ENCODE data around the gene CD96.

DNA sequence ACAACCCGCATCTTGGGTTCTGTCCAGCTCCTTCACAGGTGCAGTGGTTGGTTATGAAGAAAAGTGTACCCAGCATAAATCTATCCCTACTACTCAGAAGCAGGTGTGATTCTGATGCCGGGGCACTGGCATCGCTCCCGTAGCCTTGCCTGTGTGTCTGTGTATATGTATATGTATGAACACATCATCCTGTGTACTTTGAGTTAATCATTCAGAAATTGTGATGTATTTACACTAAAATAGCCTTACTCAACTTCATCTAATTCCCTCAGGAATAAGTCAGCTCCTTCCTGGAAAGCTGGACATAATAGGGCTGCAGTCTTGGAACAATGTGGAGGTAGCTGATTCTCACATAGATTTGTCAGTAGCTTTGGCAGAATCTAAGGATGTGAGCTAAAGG, 59.8 kb downstream of the CD96 start:
- no peak for TF ChIP-seq CTCF (IDR thresholded peaks at IDR 0.05)
- no peak for TF ChIP-seq ZFX (IDR thresholded peaks at IDR 0.05; ENCODE audit: borderline replicate concordance)

Data from 22Rv1 (cell line).